HG02973 (cell line): ENCODE results near the gene SCRT2.
"Not testable (repeated sequence)": the region's sequence is repeated elsewhere in the genome, so short reads cannot be mapped to it uniquely, and the experiment has no call there.

Experiments used
- ATAC-seq: cut with Tn5 transposase; IDR thresholded peaks from one replicate; pipeline ENCODE4 v1.9.1; 2021; ENCODE audit warnings: moderate library complexity; ENCODE audit not compliant: unreplicated experiment

Gene SCRT2

GRCh38 chr20:675453-676314 is at the start of gene SCRT2:
TSS of gene SCRT2 (minus strand) at chr20:675802. CDS start at chr20:675601, 201 bp downstream.
- no peak for ATAC-seq

- ATAC-seq, result not testable (repeated sequence)
Measured at GRCh38 chr20:724797-725196, 49.2 kb upstream of the SCRT2 start.

GRCh38 chr20:723756-724155 is 48.2 kb upstream of the SCRT2 start:
- no peak for ATAC-seq

GRCh38 chr20:722822-723644 is 47.4 kb upstream of the SCRT2 start:
- no peak for ATAC-seq

- ATAC-seq, result no peak
Measured at GRCh38 chr20:721876-722275, 46.3 kb upstream of the SCRT2 start.

GRCh38 chr20:719816-720215 is 44.2 kb upstream of the SCRT2 start:
- no peak for ATAC-seq

GRCh38 chr20:719068-719467 is 43.5 kb upstream of the SCRT2 start:
- ATAC-seq, result no peak

- no peak for ATAC-seq
Measured at GRCh38 chr20:717832-718231, 42.2 kb upstream of the SCRT2 start.

GRCh38 chr20:717271-717670 is 41.7 kb upstream of the SCRT2 start:
- no peak for ATAC-seq

- no peak for ATAC-seq
Measured at GRCh38 chr20:714453-714852, 38.9 kb upstream of the SCRT2 start.

- ATAC-seq, result no peak
Measured at GRCh38 chr20:711576-711975, 36.0 kb upstream of the SCRT2 start.

- no peak for ATAC-seq
Measured at GRCh38 chr20:710780-711450, 35.3 kb upstream of the SCRT2 start.

GRCh38 chr20:709991-710779 is 34.6 kb upstream of the SCRT2 start:
- no peak for ATAC-seq

GRCh38 chr20:709423-709822 is 33.8 kb upstream of the SCRT2 start:
- ATAC-seq, result no peak

GRCh38 chr20:708956-709355 is 33.4 kb upstream of the SCRT2 start:
- no peak for ATAC-seq

GRCh38 chr20:707451-708110 is 32.0 kb upstream of the SCRT2 start:
- ATAC-seq, result no peak

GRCh38 chr20:706366-706885 is 30.8 kb upstream of the SCRT2 start:
- ATAC-seq, result no peak

GRCh38 chr20:704726-705125 is 29.1 kb upstream of the SCRT2 start:
- no peak for ATAC-seq

GRCh38 chr20:703426-703825 is 27.8 kb upstream of the SCRT2 start:
- no peak for ATAC-seq

- no peak for ATAC-seq
Measured at GRCh38 chr20:703006-703405, 27.4 kb upstream of the SCRT2 start.
